HG03521 (cell line): Measurements from ENCODE around the gene MRPS2.
"Not testable (repeated sequence)": the region's sequence is repeated elsewhere in the genome, so short reads cannot be mapped to it uniquely, and the experiment has no call there.

Experiments used
- ATAC-seq: cut with Tn5 transposase; IDR thresholded peaks from one replicate; pipeline ENCODE4 v1.9.1; 2021; ENCODE audit warnings: mild to moderate bottlenecking, moderate library complexity; ENCODE audit not compliant: unreplicated experiment

MRPS2 gene

GRCh38 chr9:135513351-135513846, 12.9 kb downstream of the MRPS2 start:
- ATAC-seq, result no peak

- not testable (repeated sequence) for ATAC-seq
These were observed 13.4 kb downstream of the MRPS2 start for GRCh38 chr9:135513906-135514305.

- no peak for ATAC-seq
These were observed 14.0 kb downstream of the MRPS2 start for GRCh38 chr9:135514342-135515082.

GRCh38 chr9:135515083-135515951, 14.8 kb downstream of the MRPS2 start:
- ATAC-seq, result no peak

GRCh38 chr9:135516132-135516860, 15.8 kb downstream of the MRPS2 start:
- ATAC-seq, result no peak

GRCh38 chr9:135517407-135517822, 16.9 kb downstream of the MRPS2 start:
- ATAC-seq, result no peak

GRCh38 chr9:135519179-135519971, 18.9 kb downstream of the MRPS2 start:
- ATAC-seq, result no peak

- no peak for ATAC-seq
These were observed 20.6 kb downstream of the MRPS2 start, which contains the start of gene LCN1 for GRCh38 chr9:135520916-135521607. Gene LCN1 (plus strand): TSS chr9:135521440. CDS start chr9:135521498, 58 bp downstream.

GRCh38 chr9:135521608-135522095, 21.2 kb downstream of the MRPS2 start:
- no peak for ATAC-seq

- ATAC-seq, result no peak
These were observed 21.8 kb downstream of the MRPS2 start for GRCh38 chr9:135522137-135522877.

GRCh38 chr9:135522931-135523330, 22.4 kb downstream of the MRPS2 start:
- no peak for ATAC-seq

- no peak for ATAC-seq
These were observed 23.1 kb downstream of the MRPS2 start for GRCh38 chr9:135523521-135524129.

- no peak for ATAC-seq
These were observed 23.8 kb downstream of the MRPS2 start for GRCh38 chr9:135524130-135524861.

- ATAC-seq, result no peak
These were observed 25.0 kb downstream of the MRPS2 start for GRCh38 chr9:135525241-135526088.

GRCh38 chr9:135526089-135526729, 25.7 kb downstream of the MRPS2 start:
- ATAC-seq, result no peak
